Adrenal gland (tissue), 12 donors: ENCODE data around the gene HPSE2. TPM values are rescaled to one million over a fixed set of nuclear protein-coding genes. Genes with fewer than 3 reads are reported as not detected.

ENCODE experiments used
- DNase-seq, 7 donors: peaks; one replicate each; pipeline ENCODE4 v3.0.0-alpha.2; 2019 to 2020
- H3K27ac ChIP-seq, 5 donors: fragments of 200-600 bp; sonication (generic) in 4 of 5; 1 replicate in 3 of 5; 2 replicates in 2 of 5; pipeline versions ENCODE4 v1.5.1 to v1.8.0; 2016 to 2020; ENCODE audit warnings: mild to moderate bottlenecking in 1 of 5
- H3K27me3 ChIP-seq: fragments of 200-600 bp; 2 replicates; pipeline ENCODE4 v1.8.0; 2021
- H3K36me3 ChIP-seq, 2 donors: fragments of 200-600 bp; replicated peaks in 1 of 2; 1 replicate in 1 of 2; 2 replicates in 1 of 2; pipeline versions ENCODE4 v1.5.1 to v1.8.0; 2018 to 2022
- H3K4me1 ChIP-seq, 2 donors: fragments of 200-600 bp; replicated peaks in 1 of 2; 1 replicate in 1 of 2; 2 replicates in 1 of 2; pipeline versions ENCODE4 v1.5.1 to v1.8.0; 2018 to 2021
- H3K4me3 ChIP-seq, 4 donors: fragments of 200-600 bp; sonication (generic) in 3 of 4; one replicate each; pipeline ENCODE4 v1.5.1; 2016 to 2018
- H3K9me3 ChIP-seq, 3 donors: fragments of 200-600 bp; sonication (generic) in 1 of 3; replicated peaks in 1 of 3; 1 replicate in 2 of 3; 2 replicates in 1 of 3; pipeline versions ENCODE4 v1.5.1 to v1.8.0; 2016 to 2021
- POLR2A ChIP-seq, 2 donors: fragments of 450-650 bp; IDR thresholded peaks; one replicate each; pipeline ENCODE4 v1.6.1; 2017; ENCODE audit warnings: antibody characterized with exemption in 2 of 2, mild to moderate bottlenecking in 2 of 2, moderate library complexity in 1 of 2
- WGBS, 4 donors: extraction: QIAGEN DNeasy Blood & Tissue Kit in 2 of 4; methylation state at CpG; one replicate each; pipeline versions ENCODE4 v1.1.5 to v1.1.7; 2013 to 2017; 5-methylcytosine and 5-hydroxymethylcytosine counted together
- intact Hi-C, 2 donors: fragments of 100-400 bp; cut with DNase I; formaldehyde crosslinking; loops; one replicate each; pipeline versions ENCODE4 v1.14.1 to v1.15.0; 2022 to 2023
- polyA plus RNA-seq, 3 donors: library from polyadenylated mRNA; stranded (reverse); fragments of 200-250 nt in 2 of 3; fragments of 350-450 nt in 1 of 3; fragmentation: Illumina TruSeq in 1 of 3; extraction: RNeasy Lipid Tissue Mini Kit (QIAGEN cat#74804) in 1 of 3; gene quantifications; one replicate each; pipeline ENCODE4 v1.2.3, GENCODE V29; 2013 to 2014
- total RNA-seq, 9 donors: library from RNA; depleted of rRNA in 4 of 9; stranded (reverse); fragments of >200 nt in 4 of 9; fragments of 120-200 nt in 1 of 9; fragmentation: NEBNext Ultra II Directional in 1 of 9; extraction: Animal tissue kit (Norgen Biotek cat#: 25700) in 1 of 9; gene quantifications; one replicate each; pipeline versions ENCODE4 v1.1.0 to v1.2.4, GENCODE V29; 2013 to 2023
- TF ChIP-seq, protein P1 (sequence below), 6 experiments: fragments of 450-650 bp in 4 of 6; fragments of 200-600 bp in 2 of 6; sonication (generic) in 1 of 6; IDR thresholded peaks; 1 replicate in 5 of 6; 2 replicates in 1 of 6; pipeline versions ENCODE4 v1.5.1 to v1.8.0; 2016 to 2021; ENCODE audit warnings: antibody characterized with exemption in 6 of 6, mild to moderate bottlenecking in 2 of 6, moderate library complexity in 1 of 6
- donor health status: healthy with polysubstance abuse.
- donor health status: Bipolar disorder and iron deficiency.
- donor health status: DM: yes; HTN: yes; CAD: no.
- donor health status: DM: no; HTN: no; CAD: no.
- donor health status: DM: no; HTN: no; CAD: no.
- donor health status: DM: yes; HTN: yes; CAD: no.

HPSE2 gene
- total and polyA plus RNA-seq, 12 donors = under 0.01 to 0.16 (median 0.10) TPM; not detected in 9

GRCh38 chr10:98417973-98418664 is 817.5 kb downstream of the HPSE2 start:
- intact Hi-C loops = no loop called here
- Histone ChIP-seq H3K4me1 (peaks cover 16 to 22% of the 10 kb centered on the region in 2 donors), H3K36me3 (peaks cover 0 to 34% of the 10 kb centered on the region in 2 donors), H3K27ac (no peak overlapping the region), H3K27me3 (no peaks in the 10 kb centered on the region), H3K9me3 (no peaks in the 10 kb centered on the region), H3K4me3 (no peak overlapping the region)
- DNase-seq = peak in 1 of 7 donors; percentile 45
- TF ChIP-seq, protein P1, sequence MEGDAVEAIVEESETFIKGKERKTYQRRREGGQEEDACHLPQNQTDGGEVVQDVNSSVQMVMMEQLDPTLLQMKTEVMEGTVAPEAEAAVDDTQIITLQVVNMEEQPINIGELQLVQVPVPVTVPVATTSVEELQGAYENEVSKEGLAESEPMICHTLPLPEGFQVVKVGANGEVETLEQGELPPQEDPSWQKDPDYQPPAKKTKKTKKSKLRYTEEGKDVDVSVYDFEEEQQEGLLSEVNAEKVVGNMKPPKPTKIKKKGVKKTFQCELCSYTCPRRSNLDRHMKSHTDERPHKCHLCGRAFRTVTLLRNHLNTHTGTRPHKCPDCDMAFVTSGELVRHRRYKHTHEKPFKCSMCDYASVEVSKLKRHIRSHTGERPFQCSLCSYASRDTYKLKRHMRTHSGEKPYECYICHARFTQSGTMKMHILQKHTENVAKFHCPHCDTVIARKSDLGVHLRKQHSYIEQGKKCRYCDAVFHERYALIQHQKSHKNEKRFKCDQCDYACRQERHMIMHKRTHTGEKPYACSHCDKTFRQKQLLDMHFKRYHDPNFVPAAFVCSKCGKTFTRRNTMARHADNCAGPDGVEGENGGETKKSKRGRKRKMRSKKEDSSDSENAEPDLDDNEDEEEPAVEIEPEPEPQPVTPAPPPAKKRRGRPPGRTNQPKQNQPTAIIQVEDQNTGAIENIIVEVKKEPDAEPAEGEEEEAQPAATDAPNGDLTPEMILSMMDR (IDR thresholded peaks at IDR 0.05) = no peak
- TF ChIP-seq POLR2A (IDR thresholded peaks at IDR 0.05) = no peak
- 92 to 93% (median 93%) methylated on average over 15 to 21 of the region's 21 CpGs for WGBS, 4 donors

DNA sequence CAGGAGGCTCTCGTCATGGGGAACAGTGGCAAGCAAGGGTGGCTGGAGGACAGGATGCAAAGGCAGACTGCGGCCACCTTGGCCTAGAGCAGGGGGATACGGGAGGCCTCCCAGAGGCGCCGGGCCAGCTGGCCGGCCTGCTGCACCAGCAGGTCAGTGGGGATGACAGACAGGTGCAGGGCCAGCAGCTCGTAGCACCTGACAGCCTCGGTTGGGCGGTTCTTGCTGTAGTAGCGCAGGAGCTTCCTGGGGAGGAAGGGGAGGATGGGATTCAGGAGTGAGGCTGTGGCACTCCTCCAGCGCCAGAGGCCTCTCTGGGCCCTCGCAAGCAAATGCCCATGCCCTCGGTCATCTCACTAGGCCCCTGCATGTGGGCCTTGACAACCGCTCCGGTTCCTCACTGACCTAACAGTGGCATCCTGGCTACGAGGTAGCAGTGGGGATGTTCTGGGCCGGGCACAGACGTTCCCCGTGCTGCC is 818.1 kb downstream of the HPSE2 start:
- Histone ChIP-seq H3K4me3 (no peak overlapping the region), H3K4me1 (peaks cover 16 to 22% of the 10 kb centered on the region in 2 donors), H3K27ac (no peak overlapping the region), H3K9me3 (no peaks in the 10 kb centered on the region), H3K36me3 (peaks cover 0 to 31% of the 10 kb centered on the region in 2 donors), H3K27me3 (no peaks in the 10 kb centered on the region)
- intact Hi-C loops = no loop called here
- DNase-seq = peak in 2 of 7 donors; percentile 12 to 42
- TF ChIP-seq, protein P1 (IDR thresholded peaks at IDR 0.05) = no peak
- TF ChIP-seq POLR2A (IDR thresholded peaks at IDR 0.05) = no peak
- WGBS, 4 donors = 94 to 98% (median 96%) methylated on average over 8 to 19 of the region's 19 CpGs

DNA sequence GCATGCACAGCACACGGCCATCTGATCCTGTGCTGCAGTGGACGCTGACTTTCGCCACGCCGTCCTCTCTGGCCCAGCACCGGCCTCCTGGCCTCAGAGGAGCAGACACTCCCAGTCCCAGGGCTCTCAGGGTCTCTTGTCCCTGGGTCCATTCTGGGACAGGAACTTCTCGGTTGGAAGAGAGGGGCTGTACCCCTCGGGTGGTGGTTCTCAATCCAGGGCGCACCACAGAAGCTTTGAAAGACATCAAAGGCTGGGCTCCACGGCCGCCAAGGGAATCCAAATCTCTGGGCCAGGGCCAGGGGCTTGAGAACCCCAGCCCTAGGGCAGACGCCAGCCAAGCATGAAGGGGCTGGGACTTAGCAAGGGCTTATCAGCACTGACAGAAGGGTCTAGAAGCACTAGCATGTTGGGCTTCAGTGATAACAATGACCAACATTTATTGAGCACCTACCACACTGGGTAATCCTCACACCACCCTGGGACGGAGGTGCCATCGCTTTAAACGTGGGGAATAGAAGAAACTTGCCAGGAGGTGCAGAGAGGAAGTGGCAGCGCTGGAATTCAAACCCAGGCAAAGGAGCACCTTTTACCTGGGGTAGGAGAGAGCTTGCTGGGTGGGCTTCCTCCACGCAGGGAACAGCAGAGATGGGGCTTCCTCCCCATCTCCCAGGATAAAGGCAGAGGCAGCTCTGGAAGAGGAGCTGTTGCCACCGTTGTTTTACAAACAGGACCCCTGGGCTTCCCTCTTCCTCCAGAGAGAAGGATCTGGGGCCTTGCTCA is 818.9 kb downstream of the HPSE2 start:
- Histone ChIP-seq H3K9me3 (no peaks in the 10 kb centered on the region), H3K36me3 (peaks cover 0 to 31% of the 10 kb centered on the region in 2 donors), H3K4me3 (no peak overlapping the region), H3K27ac (no peak overlapping the region), H3K4me1 (peaks cover 16 to 22% of the 10 kb centered on the region in 2 donors), H3K27me3 (no peaks in the 10 kb centered on the region)
- DNase-seq = peak in 1 of 7 donors; percentile 5
- TF ChIP-seq, protein P1 (IDR thresholded peaks at IDR 0.05) = no peak
- no peak for TF ChIP-seq POLR2A (IDR thresholded peaks at IDR 0.05)
- WGBS, 4 donors = 83 to 96% (median 92%) methylated on average over 14 to 18 of the region's 18 CpGs
- intact Hi-C loops = no loop called here

GRCh38 chr10:98415731-98416119 is 819.9 kb downstream of the HPSE2 start:
- no peaks in the 10 kb centered on the region for H3K9me3 ChIP-seq
- intact Hi-C loops = no loop called here
- peaks cover 0 to 31% of the 10 kb centered on the region in 2 donors for H3K36me3 ChIP-seq
- peak overlapping the region in 3 of 5 donors; percentile 64 to 82 (median 65) for H3K27ac ChIP-seq
- peaks cover 16 to 22% of the 10 kb centered on the region in 2 donors for H3K4me1 ChIP-seq
- DNase-seq = peak in 2 of 7 donors; percentile 8 to 36
- 58 to 78% (median 69%) methylated on average over 6 to 8 of the region's 8 CpGs for WGBS, 4 donors
- H3K27me3 ChIP-seq = no peaks in the 10 kb centered on the region
- H3K4me3 ChIP-seq = no peak overlapping the region
- TF ChIP-seq, protein P1 (IDR thresholded peaks at IDR 0.05) = no peak
- TF ChIP-seq POLR2A (IDR thresholded peaks at IDR 0.05) = no peak
